ENCODE results near the gene RPP30.

- TF ChIP-seq, protein P1, sequence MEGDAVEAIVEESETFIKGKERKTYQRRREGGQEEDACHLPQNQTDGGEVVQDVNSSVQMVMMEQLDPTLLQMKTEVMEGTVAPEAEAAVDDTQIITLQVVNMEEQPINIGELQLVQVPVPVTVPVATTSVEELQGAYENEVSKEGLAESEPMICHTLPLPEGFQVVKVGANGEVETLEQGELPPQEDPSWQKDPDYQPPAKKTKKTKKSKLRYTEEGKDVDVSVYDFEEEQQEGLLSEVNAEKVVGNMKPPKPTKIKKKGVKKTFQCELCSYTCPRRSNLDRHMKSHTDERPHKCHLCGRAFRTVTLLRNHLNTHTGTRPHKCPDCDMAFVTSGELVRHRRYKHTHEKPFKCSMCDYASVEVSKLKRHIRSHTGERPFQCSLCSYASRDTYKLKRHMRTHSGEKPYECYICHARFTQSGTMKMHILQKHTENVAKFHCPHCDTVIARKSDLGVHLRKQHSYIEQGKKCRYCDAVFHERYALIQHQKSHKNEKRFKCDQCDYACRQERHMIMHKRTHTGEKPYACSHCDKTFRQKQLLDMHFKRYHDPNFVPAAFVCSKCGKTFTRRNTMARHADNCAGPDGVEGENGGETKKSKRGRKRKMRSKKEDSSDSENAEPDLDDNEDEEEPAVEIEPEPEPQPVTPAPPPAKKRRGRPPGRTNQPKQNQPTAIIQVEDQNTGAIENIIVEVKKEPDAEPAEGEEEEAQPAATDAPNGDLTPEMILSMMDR (IDR thresholded peaks at IDR 0.05): no peak
- no peak for TF ChIP-seq POLR2A (IDR thresholded peaks at IDR 0.05)
These were observed 40.4 kb downstream of the RPP30 start for GRCh38 chr10:90912174-90912573.

Data from Peyer's patch (tissue), 4 donors.